DOHH2 (cell line): ENCODE measurements around the gene CDH24.

Source experiments
- CTCF ChIP-seq: fragments of 200-600 bp; sonication (generic); IDR thresholded peaks from one replicate; pipeline ENCODE4 v1.5.1; 2014; ENCODE audit warnings: antibody characterized with exemption, mild to moderate bottlenecking, low read depth, low read length; ENCODE audit not compliant: poor library complexity, severe bottlenecking
- EZH2phosphoT487 ChIP-seq: fragments of 200-600 bp; sonication (generic); IDR thresholded peaks from 2 replicates; pipeline ENCODE4 v1.6.1; 2017; ENCODE audit warnings: borderline replicate concordance, mild to moderate bottlenecking, antibody characterized with exemption, low read length, moderate library complexity, mixed read lengths

- TF ChIP-seq CTCF (no peak), EZH2phosphoT487 (no peak)
These were observed 47.4 kb upstream of the CDH24 start, which contains the start of gene CIROP for GRCh38 chr14:23104591-23105347.
